A673 (cell line): ENCODE results near the gene TLDC2. TPM values are rescaled to one million over a fixed set of nuclear protein-coding genes. Genes with fewer than 3 reads are reported as not detected.

Experiments
- BruUV-seq: library from RNA; stranded (reverse); fragments of 400-500 nt; replicated peaks from 2 replicates; lab custom pipeline; 2021; lab: Mats Ljungman, UMichigan
- CTCF ChIA-PET: fragments of 300-600 bp; sonication (Branson Sonifier 250); formaldehyde crosslinking; loops from one replicate; lab custom pipeline; 2022; ENCODE audit warnings: antibody characterized with exemption; lab: Charles Lee
- POLR2A ChIA-PET: fragments of 300-600 bp; sonication (Branson Sonifier 250); formaldehyde crosslinking; loops from one replicate; lab custom pipeline; 2022; ENCODE audit warnings: antibody characterized with exemption; ENCODE audit not compliant: low non-redundant PET; lab: Charles Lee
- DNase-seq: peaks from one replicate; pipeline ENCODE4 v3.0.0-alpha.2; 2015; ENCODE audit warnings: low spot score
- H3K27ac ChIP-seq: fragments of 200-600 bp; sonication (generic); 2 replicates; pipeline ENCODE4 v1.5.1; 2016; ENCODE audit warnings: mixed run types, low read depth, mild to moderate bottlenecking, mixed read lengths, antibody characterized with exemption, low read length; ENCODE audit not compliant: poor library complexity, severe bottlenecking
- H3K27me3 ChIP-seq: fragments of 200-600 bp; sonication (generic); replicated peaks from 2 replicates; pipeline ENCODE4 v1.6.1; 2017; ENCODE audit warnings: mixed run types, low read depth, mild to moderate bottlenecking, mixed read lengths, antibody characterized with exemption, low read length; ENCODE audit not compliant: insufficient read depth, poor library complexity
- H3K36me3 ChIP-seq: fragments of 200-600 bp; sonication (generic); 2 replicates; pipeline ENCODE4 v1.6.1; 2016; ENCODE audit warnings: mixed run types, mild to moderate bottlenecking, mixed read lengths, antibody characterized with exemption, low read length; ENCODE audit not compliant: insufficient read depth, poor library complexity, severe bottlenecking
- H3K4me1 ChIP-seq: fragments of 200-600 bp; sonication (generic); 2 replicates; pipeline ENCODE4 v1.6.1; 2017; ENCODE audit warnings: mixed run types, mild to moderate bottlenecking, mixed read lengths, antibody characterized with exemption, low read length; ENCODE audit not compliant: insufficient read depth, poor library complexity, severe bottlenecking
- H3K4me3 ChIP-seq: fragments of 200-600 bp; sonication (generic); 2 replicates; pipeline ENCODE4 v1.5.1; 2016; ENCODE audit warnings: low read depth, mixed run types, mild to moderate bottlenecking, mixed read lengths, low read length; ENCODE audit not compliant: poor library complexity, severe bottlenecking
- H3K9me3 ChIP-seq: fragments of 200-600 bp; sonication (generic); 2 replicates; pipeline ENCODE4 v1.6.1; 2016; ENCODE audit warnings: mixed run types, low read depth, mild to moderate bottlenecking, mixed read lengths, antibody characterized with exemption, low read length; ENCODE audit not compliant: poor library complexity, severe bottlenecking
- CTCF ChIP-seq: fragments of 300-800, 200-600 bp; sonication (generic); conservative IDR thresholded peaks from 2 replicates; pipeline ENCODE4 v1.5.1; 2017; ENCODE audit warnings: low read depth, mild to moderate bottlenecking, antibody characterized with exemption, low read length, moderate library complexity, mixed read lengths
- EZH2 ChIP-seq: fragments of 200-600 bp; sonication (generic); IDR thresholded peaks from 2 replicates; pipeline ENCODE4 v1.6.1; 2017; ENCODE audit warnings: borderline replicate concordance, low read depth, mild to moderate bottlenecking, mixed read lengths, antibody characterized with exemption, low read length; ENCODE audit not compliant: poor library complexity, severe bottlenecking
- intact Hi-C: fragments of 100-400 bp; cut with micrococcal nuclease; formaldehyde crosslinking; loops from one replicate; pipeline ENCODE4 v1.10.0; 2022; ENCODE audit not compliant: unreplicated experiment
- total RNA-seq: library from RNA; stranded (reverse); gene quantifications from 2 replicates; pipeline ENCODE4 v1.2.3, GENCODE V29; 2021

The TLDC2 gene
- total RNA-seq, 1 experiment from 2014 or later, result not detected

- Histone ChIP-seq H3K27me3 (no peaks in the 10 kb centered on the region), H3K4me1 (no peaks in the 10 kb centered on the region), H3K36me3 (no peaks in the 10 kb centered on the region), H3K4me3 (no peak overlapping the region), H3K9me3 (no peaks in the 10 kb centered on the region), H3K27ac (no peak overlapping the region)
- TF ChIP-seq CTCF (no peak), EZH2 (no peak)
- DNase-seq, result no peak
- BruUV-seq, result no TSS peak
- CTCF ChIA-PET, result interaction anchor here (1.0 kb wide), 1 partner anchor 135 kb away, joined by 3 read pairs; the partner anchor contains the start of gene DSN1
- POLR2A ChIA-PET, result no interaction called here
- intact Hi-C loops, result no loop called here
These were observed 32.7 kb downstream of the TLDC2 start for GRCh38 chr20:36908603-36909002.

- BruUV-seq, result no TSS peak
- Histone ChIP-seq H3K27me3 (no peaks in the 10 kb centered on the region), H3K36me3 (no peaks in the 10 kb centered on the region), H3K9me3 (no peaks in the 10 kb centered on the region), H3K4me3 (no peak overlapping the region), H3K4me1 (no peaks in the 10 kb centered on the region), H3K27ac (no peak overlapping the region)
- ChIA-PET CTCF (no interaction called here), POLR2A (no interaction called here)
- intact Hi-C loops, result no loop called here
- TF ChIP-seq CTCF (no peak), EZH2 (no peak)
- DNase-seq, result no peak
These were observed 40.3 kb downstream of the TLDC2 start for GRCh38 chr20:36916199-36916598.

- Histone ChIP-seq H3K4me1 (no peaks in the 10 kb centered on the region), H3K27me3 (no peaks in the 10 kb centered on the region), H3K36me3 (no peaks in the 10 kb centered on the region), H3K4me3 (no peak overlapping the region), H3K27ac (no peak overlapping the region), H3K9me3 (no peaks in the 10 kb centered on the region)
- TF ChIP-seq EZH2 (no peak), CTCF (no peak)
- ChIA-PET CTCF (no interaction called here), POLR2A (interaction anchor here (0.7 kb wide), 1 partner anchor 20 kb away, joined by 4 read pairs; no protein-coding TSS in a partner anchor)
- intact Hi-C loops, result no loop called here
- no TSS peak for BruUV-seq
- DNase-seq, result no peak
These were observed 41.3 kb downstream of the TLDC2 start for GRCh38 chr20:36917240-36917639.
